HG03432 (cell line): ENCODE measurements around the gene RPN2.

Source experiments
- ATAC-seq: cut with Tn5 transposase; IDR thresholded peaks from one replicate; pipeline ENCODE4 v1.9.1; 2021; ENCODE audit warnings: mild to moderate bottlenecking, moderate library complexity; ENCODE audit not compliant: unreplicated experiment

Gene RPN2

GRCh38 chr20:37238935-37239451 lies 59.9 kb downstream of the RPN2 start:
- no peak for ATAC-seq

- ATAC-seq, result no peak
Measured at GRCh38 chr20:37240337-37241067, 61.4 kb downstream of the RPN2 start.

- ATAC-seq, result no peak
Measured at GRCh38 chr20:37242503-37242902, 63.4 kb downstream of the RPN2 start.

- no peak for ATAC-seq
Measured at GRCh38 chr20:37243076-37243936, 64.2 kb downstream of the RPN2 start.

- no peak for ATAC-seq
Measured at GRCh38 chr20:37243937-37244571, 64.9 kb downstream of the RPN2 start.

- ATAC-seq, result no peak
Measured at GRCh38 chr20:37244572-37244957, 65.4 kb downstream of the RPN2 start.

GRCh38 chr20:37245216-37246150 lies 66.4 kb downstream of the RPN2 start:
- ATAC-seq, result no peak

GRCh38 chr20:37246736-37247135 lies 67.6 kb downstream of the RPN2 start:
- ATAC-seq, result no peak

- no peak for ATAC-seq
Measured at GRCh38 chr20:37247547-37247946, 68.4 kb downstream of the RPN2 start.

- ATAC-seq, result no peak
Measured at GRCh38 chr20:37249304-37249703, 70.2 kb downstream of the RPN2 start.

- ATAC-seq, result no peak
Measured at GRCh38 chr20:37251825-37252477, 72.8 kb downstream of the RPN2 start.

- no peak for ATAC-seq
Measured at GRCh38 chr20:37253087-37253486, 74.0 kb downstream of the RPN2 start.

- ATAC-seq, result no peak
Measured at GRCh38 chr20:37254114-37254878, 75.2 kb downstream of the RPN2 start.

- no peak for ATAC-seq
Measured at GRCh38 chr20:37256286-37256685, 77.2 kb downstream of the RPN2 start.

GRCh38 chr20:37257530-37257929 lies 78.4 kb downstream of the RPN2 start:
- no peak for ATAC-seq

GRCh38 chr20:37257988-37258387 lies 78.9 kb downstream of the RPN2 start:
- ATAC-seq, result no peak

- no peak for ATAC-seq
Measured at GRCh38 chr20:37259031-37259430, 79.9 kb downstream of the RPN2 start.

- ATAC-seq, result no peak
Measured at GRCh38 chr20:37259865-37260264, 80.7 kb downstream of the RPN2 start.

GRCh38 chr20:37260923-37261322 lies 81.8 kb downstream of the RPN2 start:
- ATAC-seq, result no peak
